ENCODE results near the gene ATL1. TPM values are rescaled to one million over a fixed set of nuclear protein-coding genes. Genes with fewer than 3 reads are reported as not detected.

ATL1 gene
- total and polyA plus RNA-seq, 2 of the 13 experiments (the other 11 are each of a cell fraction or from before 2014, with no cell fraction given) = 0.60 to 0.65 TPM

DNA sequence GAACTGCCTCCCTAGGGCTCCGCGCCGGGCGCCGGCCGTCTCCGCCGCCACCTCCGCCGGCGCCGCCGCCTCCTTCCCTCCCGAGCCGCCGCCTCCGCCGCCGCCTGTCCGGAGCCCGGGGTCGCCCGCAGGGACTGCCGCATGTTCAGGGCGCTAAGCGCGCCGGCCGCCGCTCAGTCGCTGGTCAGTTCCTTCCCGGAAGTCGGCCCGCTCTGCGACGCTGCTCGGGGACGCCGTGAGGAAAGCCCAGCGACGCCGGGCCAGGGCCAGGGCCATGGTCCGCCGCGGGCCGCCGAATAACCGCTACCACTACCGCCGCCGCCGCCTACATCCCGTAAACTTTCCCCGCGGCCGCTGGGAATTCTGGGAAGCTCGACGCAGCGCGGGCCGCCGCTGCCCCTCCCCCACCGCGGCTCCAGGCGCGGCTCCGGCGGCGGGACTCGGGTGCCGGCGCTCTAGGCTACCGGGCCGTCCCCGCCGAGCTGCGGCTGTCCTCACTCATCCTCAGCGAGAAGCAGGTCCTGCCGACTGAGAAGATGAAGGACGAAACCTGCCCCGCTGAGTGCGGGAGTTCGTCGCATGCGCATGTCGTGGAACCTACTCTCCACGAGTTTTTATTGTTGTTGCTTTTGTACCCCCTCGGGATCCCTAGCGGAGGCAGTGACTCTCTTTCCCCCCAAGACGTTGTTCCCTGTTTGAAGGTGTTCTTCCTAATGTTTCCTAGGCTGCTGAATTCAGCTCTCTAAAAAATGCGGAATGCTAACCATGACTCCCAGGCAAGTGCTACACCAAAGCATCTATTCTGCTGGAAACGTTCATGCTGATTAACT lies 108.3 kb downstream of the ATL1 start, which contains the start of gene SAV1 (continued):
- TF ChIP-seq PATZ1 (CRISPR knock-in tag; IDR thresholded peaks at IDR 0.05) = no peak
- TF ChIP-seq HOXD1 (CRISPR knock-in tag; IDR thresholded peaks at IDR 0.05) = no peak
- no peak for TF ChIP-seq RFXANK (CRISPR knock-in tag; IDR thresholded peaks at IDR 0.05)
- no peak for TF ChIP-seq ZNF678 (CRISPR knock-in tag; IDR thresholded peaks at IDR 0.05)
- no peak for TF ChIP-seq NR1H2 (CRISPR knock-in tag; IDR thresholded peaks at IDR 0.05; ENCODE audit: borderline replicate concordance, low read depth)
- TF ChIP-seq ZNF749 (CRISPR knock-in tag; IDR thresholded peaks at IDR 0.05; ENCODE audit: borderline replicate concordance) = 0 out of 2 replicates have a peak, but pooled peaks have one; percentile 57
- TF ChIP-seq, protein P1, sequence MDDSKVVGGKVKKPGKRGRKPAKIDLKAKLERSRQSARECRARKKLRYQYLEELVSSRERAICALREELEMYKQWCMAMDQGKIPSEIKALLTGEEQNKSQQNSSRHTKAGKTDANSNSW (CRISPR knock-in tag; IDR thresholded peaks at IDR 0.05; ENCODE audit: borderline replicate concordance) = no peak; the same call in 1 of the 2 replicates
- TF ChIP-seq MTERF4 (CRISPR knock-in tag; IDR thresholded peaks at IDR 0.05) = peak; percentile 52; the same call in 1 of the 2 replicates
- TF ChIP-seq, protein P2, sequence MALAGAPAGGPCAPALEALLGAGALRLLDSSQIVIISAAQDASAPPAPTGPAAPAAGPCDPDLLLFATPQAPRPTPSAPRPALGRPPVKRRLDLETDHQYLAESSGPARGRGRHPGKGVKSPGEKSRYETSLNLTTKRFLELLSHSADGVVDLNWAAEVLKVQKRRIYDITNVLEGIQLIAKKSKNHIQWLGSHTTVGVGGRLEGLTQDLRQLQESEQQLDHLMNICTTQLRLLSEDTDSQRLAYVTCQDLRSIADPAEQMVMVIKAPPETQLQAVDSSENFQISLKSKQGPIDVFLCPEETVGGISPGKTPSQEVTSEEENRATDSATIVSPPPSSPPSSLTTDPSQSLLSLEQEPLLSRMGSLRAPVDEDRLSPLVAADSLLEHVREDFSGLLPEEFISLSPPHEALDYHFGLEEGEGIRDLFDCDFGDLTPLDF (CRISPR knock-in tag; IDR thresholded peaks at IDR 0.05) = no peak
- no peak for TF ChIP-seq ZNF160 (CRISPR knock-in tag; IDR thresholded peaks at IDR 0.05)
- TF ChIP-seq HOXA3 (CRISPR knock-in tag; IDR thresholded peaks at IDR 0.05) = peak; percentile 84
- TF ChIP-seq ADNP (CRISPR knock-in tag; IDR thresholded peaks at IDR 0.05) = no peak
- peak; percentile 77; the same call in 1 of the 2 replicates for TF ChIP-seq ZNF232 (CRISPR knock-in tag; IDR thresholded peaks at IDR 0.05; ENCODE audit: borderline replicate concordance)
- peak; percentile 98 for TF ChIP-seq POLR2AphosphoS5 (IDR thresholded peaks at IDR 0.05; ENCODE audit: low read depth, low read length)
- TF ChIP-seq, protein P3, sequence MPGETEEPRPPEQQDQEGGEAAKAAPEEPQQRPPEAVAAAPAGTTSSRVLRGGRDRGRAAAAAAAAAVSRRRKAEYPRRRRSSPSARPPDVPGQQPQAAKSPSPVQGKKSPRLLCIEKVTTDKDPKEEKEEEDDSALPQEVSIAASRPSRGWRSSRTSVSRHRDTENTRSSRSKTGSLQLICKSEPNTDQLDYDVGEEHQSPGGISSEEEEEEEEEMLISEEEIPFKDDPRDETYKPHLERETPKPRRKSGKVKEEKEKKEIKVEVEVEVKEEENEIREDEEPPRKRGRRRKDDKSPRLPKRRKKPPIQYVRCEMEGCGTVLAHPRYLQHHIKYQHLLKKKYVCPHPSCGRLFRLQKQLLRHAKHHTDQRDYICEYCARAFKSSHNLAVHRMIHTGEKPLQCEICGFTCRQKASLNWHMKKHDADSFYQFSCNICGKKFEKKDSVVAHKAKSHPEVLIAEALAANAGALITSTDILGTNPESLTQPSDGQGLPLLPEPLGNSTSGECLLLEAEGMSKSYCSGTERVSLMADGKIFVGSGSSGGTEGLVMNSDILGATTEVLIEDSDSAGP (CRISPR knock-in tag; IDR thresholded peaks at IDR 0.05; ENCODE audit: borderline replicate concordance) = peak; percentile 82; the same call in 1 of the 2 replicates
- TF ChIP-seq ZNF430 (CRISPR knock-in tag; IDR thresholded peaks at IDR 0.05) = 0 out of 2 replicates have a peak, but pooled peaks have one; percentile 33

All from HepG2 (cell line).